Adrenal gland (tissue), 5 donors: ENCODE results near the gene PPAN.

Experiments used
- POLR2A ChIP-seq, 2 donors: fragments of 450-650 bp; IDR thresholded peaks; one replicate each; pipeline ENCODE4 v1.6.1; 2017; ENCODE audit warnings: antibody characterized with exemption in 2 of 2, mild to moderate bottlenecking in 2 of 2, moderate library complexity in 1 of 2
- TF ChIP-seq, protein P1 (sequence below), 6 experiments: fragments of 450-650 bp in 4 of 6; fragments of 200-600 bp in 2 of 6; sonication (generic) in 1 of 6; IDR thresholded peaks; 1 replicate in 5 of 6; 2 replicates in 1 of 6; pipeline versions ENCODE4 v1.5.1 to v1.8.0; 2016 to 2021; ENCODE audit warnings: antibody characterized with exemption in 6 of 6, mild to moderate bottlenecking in 2 of 6, moderate library complexity in 1 of 6
- donor health status: DM: no; HTN: no; CAD: no.

DNA sequence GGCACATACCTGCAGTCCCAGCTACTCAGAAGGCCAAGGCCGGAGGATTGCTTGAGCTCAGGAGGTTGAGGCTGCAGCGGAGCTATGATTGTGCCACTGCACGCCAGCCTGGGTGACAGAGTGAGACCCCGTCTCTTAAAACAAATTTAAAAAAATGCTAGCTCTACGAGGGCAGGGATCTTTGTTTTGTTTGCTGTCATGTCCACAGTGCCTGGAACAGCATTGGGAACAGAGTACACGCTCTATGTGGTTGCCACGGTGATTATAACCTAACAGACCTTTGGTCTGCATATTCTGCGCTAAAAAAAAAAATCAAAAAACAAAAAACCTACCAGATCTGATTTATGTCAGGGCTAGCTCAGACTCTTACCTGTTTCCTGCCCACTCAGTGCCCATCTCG, 22.3 kb upstream of the PPAN start:
- TF ChIP-seq, protein P1, sequence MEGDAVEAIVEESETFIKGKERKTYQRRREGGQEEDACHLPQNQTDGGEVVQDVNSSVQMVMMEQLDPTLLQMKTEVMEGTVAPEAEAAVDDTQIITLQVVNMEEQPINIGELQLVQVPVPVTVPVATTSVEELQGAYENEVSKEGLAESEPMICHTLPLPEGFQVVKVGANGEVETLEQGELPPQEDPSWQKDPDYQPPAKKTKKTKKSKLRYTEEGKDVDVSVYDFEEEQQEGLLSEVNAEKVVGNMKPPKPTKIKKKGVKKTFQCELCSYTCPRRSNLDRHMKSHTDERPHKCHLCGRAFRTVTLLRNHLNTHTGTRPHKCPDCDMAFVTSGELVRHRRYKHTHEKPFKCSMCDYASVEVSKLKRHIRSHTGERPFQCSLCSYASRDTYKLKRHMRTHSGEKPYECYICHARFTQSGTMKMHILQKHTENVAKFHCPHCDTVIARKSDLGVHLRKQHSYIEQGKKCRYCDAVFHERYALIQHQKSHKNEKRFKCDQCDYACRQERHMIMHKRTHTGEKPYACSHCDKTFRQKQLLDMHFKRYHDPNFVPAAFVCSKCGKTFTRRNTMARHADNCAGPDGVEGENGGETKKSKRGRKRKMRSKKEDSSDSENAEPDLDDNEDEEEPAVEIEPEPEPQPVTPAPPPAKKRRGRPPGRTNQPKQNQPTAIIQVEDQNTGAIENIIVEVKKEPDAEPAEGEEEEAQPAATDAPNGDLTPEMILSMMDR (IDR thresholded peaks at IDR 0.05), result no peak
- TF ChIP-seq POLR2A (IDR thresholded peaks at IDR 0.05), result no peak
